ENCODE data around the gene SLC39A1.

SLC39A1 gene

GRCh38 chr1:153976819-153977249 lies 13.5 kb upstream of the SLC39A1 start:
- no peak for DNase-seq (ENCODE audit: low spot score)

DNA sequence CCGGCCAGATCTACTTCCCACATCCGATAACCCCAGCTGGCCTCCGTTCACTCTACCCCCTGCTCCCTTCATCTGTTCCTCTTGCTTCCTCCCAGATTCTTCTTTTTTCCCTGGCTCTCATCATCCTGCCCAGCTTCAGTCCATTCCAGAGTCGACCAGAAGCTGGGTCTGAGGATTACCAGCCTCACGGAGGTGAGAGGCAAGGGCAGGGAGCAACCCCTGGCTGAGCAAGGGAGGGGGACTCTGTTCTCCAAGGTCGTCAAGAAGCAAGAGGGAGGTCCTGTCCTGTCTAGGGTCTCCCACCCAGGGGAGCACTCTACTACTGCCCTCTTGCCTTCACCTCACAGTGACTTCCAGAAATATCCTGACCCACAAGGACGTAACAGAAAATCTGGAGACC lies 10.2 kb upstream of the SLC39A1 start:
- no peak for DNase-seq (ENCODE audit: low spot score)

DNA sequence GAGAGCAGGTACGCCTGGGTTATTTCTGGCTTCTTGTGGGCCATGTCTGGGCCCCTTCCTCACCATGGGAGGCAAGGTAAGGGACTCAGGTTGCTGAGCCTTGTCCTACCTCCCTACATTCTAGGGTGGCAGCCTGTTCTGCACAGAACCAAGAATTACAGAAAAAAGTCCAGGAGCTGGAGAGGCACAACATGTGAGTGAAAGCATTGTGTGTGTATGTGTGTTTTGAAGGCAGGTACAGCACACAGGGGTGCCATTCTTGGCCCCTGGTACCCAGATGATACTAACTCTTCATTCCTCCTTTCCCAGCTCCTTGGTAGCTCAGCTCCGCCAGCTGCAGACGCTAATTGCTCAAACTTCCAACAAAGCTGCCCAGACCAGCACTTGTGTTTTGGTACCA lies 9.7 kb upstream of the SLC39A1 start:
- DNase-seq (ENCODE audit: low spot score) = no peak

GRCh38 chr1:153970346-153970745 lies 7.0 kb upstream of the SLC39A1 start:
- DNase-seq (ENCODE audit: low spot score) = no peak

GRCh38 chr1:153968972-153969371 lies 5.6 kb upstream of the SLC39A1 start:
- DNase-seq (ENCODE audit: low spot score) = no peak

GRCh38 chr1:153968408-153968807 lies 5.1 kb upstream of the SLC39A1 start:
- DNase-seq (ENCODE audit: low spot score) = no peak

DNA sequence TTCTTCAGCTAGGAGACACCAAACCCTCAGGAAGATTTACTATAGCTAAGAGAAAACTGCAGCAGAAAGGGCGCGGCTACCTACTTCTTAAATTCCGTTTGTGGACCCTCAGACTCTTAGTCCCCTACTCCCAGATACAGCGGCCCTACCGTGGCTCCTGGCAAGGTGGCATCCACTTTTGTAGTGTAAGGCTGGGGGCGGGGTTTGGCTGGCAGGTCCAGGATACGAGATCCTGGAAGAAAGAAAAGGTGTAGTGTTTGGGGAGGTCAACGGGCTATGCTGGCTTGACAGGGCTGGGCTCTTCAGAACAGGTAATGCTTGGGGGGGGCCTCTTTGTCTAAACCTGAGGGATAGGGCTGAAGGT lies 4.6 kb upstream of the SLC39A1 start:
- no peak for DNase-seq (ENCODE audit: low spot score)

GRCh38 chr1:153967107-153967999 lies 4.0 kb upstream of the SLC39A1 start, which contains the start of gene CREB3L4:
Gene CREB3L4 (plus strand): TSS chr1:153967902. CDS start chr1:153968526, 624 bp downstream.
- DNase-seq (ENCODE audit: low spot score) = peak; percentile 90

GRCh38 chr1:153963850-153964331 lies 554 bp upstream of the SLC39A1 start:
- DNase-seq (ENCODE audit: low spot score) = no peak

DNA sequence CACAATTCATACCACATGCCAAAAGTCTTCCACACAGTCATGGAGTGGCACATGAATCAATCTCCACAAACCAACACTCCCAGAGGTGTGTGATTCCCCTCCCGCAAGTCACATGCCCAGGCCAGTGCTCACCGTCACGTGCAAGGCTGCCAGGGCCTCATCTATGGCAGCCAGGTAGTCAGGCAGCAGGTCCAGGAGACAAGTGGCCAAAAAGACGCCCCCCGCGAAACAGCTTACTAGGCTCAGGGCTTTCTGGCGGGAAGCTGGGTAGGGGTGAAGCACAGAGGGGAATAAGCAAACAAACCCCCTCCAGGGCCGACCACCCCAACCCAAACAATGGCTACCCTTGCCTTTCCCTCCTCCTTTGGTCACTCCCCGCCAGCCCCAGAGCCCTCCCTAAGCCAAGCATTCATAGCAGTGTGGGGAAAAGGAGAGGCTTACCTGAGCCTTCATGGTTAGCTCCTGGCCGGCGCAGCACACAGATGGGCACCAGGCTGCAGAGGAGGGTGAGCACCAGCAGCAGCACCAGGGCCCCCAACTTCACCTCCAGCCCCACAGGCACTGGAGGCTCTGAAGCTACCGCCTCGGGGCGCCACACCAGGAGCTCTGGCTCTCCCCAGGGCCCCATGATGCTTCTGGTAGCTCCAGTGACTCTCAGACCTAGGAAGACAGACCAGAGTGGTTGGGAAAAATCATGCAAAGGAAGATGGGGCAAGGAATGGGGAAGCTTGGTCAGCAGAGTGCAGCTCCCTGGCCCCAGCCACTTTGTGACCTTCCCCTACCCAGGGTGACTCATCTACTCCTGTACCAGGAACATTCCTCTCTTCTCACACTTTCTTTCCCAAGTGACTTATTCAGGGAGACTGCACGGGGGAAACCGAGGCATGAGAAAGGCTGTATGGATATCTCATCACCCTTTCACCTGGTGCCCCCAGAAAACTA lies 978 bp downstream of the SLC39A1 start:
- no peak for DNase-seq (ENCODE audit: low spot score)

- DNase-seq (ENCODE audit: low spot score) = no peak
Measured at GRCh38 chr1:153961421-153961820, 1.9 kb downstream of the SLC39A1 start.

GRCh38 chr1:153960206-153960605 lies 3.1 kb downstream of the SLC39A1 start:
- no peak for DNase-seq (ENCODE audit: low spot score)

GRCh38 chr1:153959454-153959853 lies 3.9 kb downstream of the SLC39A1 start:
- DNase-seq (ENCODE audit: low spot score) = no peak

- DNase-seq (ENCODE audit: low spot score) = no peak
Measured at GRCh38 chr1:153958961-153959260, 4.4 kb downstream of the SLC39A1 start.

GRCh38 chr1:153958111-153958960 lies 5.0 kb downstream of the SLC39A1 start, which contains the start of gene CRTC2:
Gene CRTC2 (minus strand): TSS chr1:153958612. CDS start chr1:153958497, 115 bp downstream.
- peak; percentile 98 for DNase-seq (ENCODE audit: low spot score)

GRCh38 chr1:153957744-153958110 lies 5.6 kb downstream of the SLC39A1 start:
- peak; percentile 31 for DNase-seq (ENCODE audit: low spot score)

DNA sequence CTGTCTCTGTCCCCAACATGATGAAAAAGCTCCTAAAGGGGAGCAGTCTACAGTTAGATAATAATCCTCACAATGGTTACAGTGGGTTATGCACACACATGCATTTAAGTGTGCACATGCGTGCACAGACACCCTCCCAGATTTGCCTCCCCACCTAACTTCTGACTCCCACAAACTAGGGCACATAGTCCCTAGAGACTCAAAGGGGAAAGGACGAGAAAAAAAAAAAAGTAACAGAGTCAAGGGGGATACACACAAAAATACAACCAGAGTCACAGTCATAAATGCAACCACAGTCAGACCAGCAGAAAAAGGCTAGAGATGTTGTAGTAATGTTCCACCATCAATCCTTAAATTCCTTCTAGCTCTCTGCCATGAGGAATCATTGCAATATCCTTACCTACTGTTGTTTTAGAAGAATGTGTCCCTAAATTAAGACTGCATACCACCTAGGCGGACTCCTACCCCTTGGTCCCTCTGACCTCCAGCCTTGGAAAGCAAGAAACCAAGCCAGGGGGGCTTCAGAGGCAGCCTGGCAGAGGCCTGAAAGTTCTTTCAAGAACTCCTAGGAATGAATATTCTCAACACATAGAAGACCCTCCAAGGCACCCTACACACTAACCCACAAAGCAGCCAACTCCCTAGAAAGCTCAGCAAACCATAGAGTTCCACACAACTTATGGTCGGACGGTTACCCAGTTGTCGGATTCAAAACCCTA lies 6.2 kb downstream of the SLC39A1 start:
- no peak for DNase-seq (ENCODE audit: low spot score)

DNA sequence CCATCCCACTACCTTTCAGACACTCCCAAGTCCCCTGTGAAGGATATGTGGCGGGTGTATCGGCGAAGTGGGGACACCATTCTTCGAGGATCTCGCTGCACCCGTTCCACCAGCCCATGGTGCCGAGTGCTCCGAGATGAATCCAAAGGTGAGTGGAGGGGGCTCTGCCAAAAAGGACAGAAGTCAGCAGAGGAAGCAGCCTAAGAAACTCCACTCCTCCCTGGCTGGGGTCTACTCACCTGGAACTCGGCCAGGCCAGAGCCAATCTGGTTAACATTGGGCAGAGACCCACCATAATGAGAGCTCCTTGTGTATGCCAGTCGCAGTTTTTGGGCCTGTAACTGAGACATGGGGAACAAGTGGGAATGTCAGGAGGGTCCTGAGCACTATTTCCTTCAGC lies 8.5 kb downstream of the SLC39A1 start:
- DNase-seq (ENCODE audit: low spot score) = no peak

- DNase-seq (ENCODE audit: low spot score) = no peak
Measured at GRCh38 chr1:153953859-153954365, 9.4 kb downstream of the SLC39A1 start.

GRCh38 chr1:153951801-153952200 lies 11.5 kb downstream of the SLC39A1 start:
- DNase-seq (ENCODE audit: low spot score) = no peak

DNA sequence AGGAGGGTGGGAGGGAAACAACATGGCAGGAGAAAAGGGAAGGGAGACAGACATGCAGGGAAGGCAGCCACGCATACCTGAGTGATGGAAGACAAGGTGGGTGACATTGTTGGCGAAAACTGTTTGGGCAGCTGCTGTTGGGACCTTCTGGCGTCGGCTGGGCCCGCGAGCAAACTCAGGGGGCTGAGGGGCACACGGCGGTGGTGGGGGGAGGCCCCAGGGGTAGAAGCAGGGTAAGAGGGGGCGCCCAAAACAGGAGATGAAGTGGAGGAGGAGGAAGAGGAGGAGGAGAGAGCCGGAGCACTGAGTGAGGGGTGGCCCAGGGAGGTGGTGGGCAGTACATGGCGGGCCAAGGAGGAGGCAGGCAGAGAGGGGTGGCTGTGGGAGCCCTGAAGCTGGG lies 12.2 kb downstream of the SLC39A1 start:
- DNase-seq (ENCODE audit: low spot score) = no peak
